Ishikawa (cell line): ENCODE results near the gene MARCHF3.

ENCODE experiments used
- RAD21 ChIP-seq: IDR thresholded peaks from 2 replicates; pipeline ENCODE4 v1.6.1; 2012; ENCODE audit warnings: low read depth
- TAF1 ChIP-seq: IDR thresholded peaks from 2 replicates; pipeline ENCODE4 v1.6.1; 2012; ENCODE audit warnings: low read depth, mild to moderate bottlenecking

- TF ChIP-seq TAF1 (no peak), RAD21 (no peak)
These were observed 157.6 kb downstream of the MARCHF3 start for GRCh38 chr5:126872561-126873354.
